Measurements from ENCODE around the gene GSTO2. TPM values are rescaled to one million over a fixed set of nuclear protein-coding genes. Genes with fewer than 3 reads are reported as not detected.

Gene GSTO2
- total and polyA plus RNA-seq, 2 experiments from 2014 or later, result 30.7 to 49.8 TPM

- Mint-ChIP-seq H3K36me3 (ENCODE audit: low read depth) (no peaks in the 10 kb centered on the region), H3K4me1 (peaks cover 46% of the 10 kb centered on the region), H3K27ac (no peak overlapping the region), H3K27me3 (ENCODE audit: insufficient read depth, low read depth, poor library complexity) (peaks cover 6% of the 10 kb centered on the region), H3K4me3 (peak overlapping the region; percentile 28; the same call in 2 of the 3 replicates), H3K9me3 (no peaks in the 10 kb centered on the region)
- Histone ChIP-seq H2AFZ (peak overlapping the region; percentile 15; the same call in 1 of the 2 replicates), H3K4me1 (ENCODE audit: insufficient read depth) (peaks cover 43% of the 10 kb centered on the region), H3K4me3 (no peak overlapping the region), H3F3A (replicated peaks; ENCODE audit: low read depth) (peaks cover 6% of the 10 kb centered on the region; the same call in 1 of the 2 replicates), H3K9me2 (ENCODE audit: insufficient read depth) (no peaks in the 10 kb centered on the region), H3K4me2 (no peak overlapping the region; the same call in 1 of the 2 replicates), H3K27me3 (ENCODE audit: insufficient read depth) (peaks cover 7% of the 10 kb centered on the region), H4K20me1 (replicated peaks; ENCODE audit: insufficient read depth) (no peaks in the 10 kb centered on the region; the same call in 1 of the 2 replicates), H3K27ac (ENCODE audit: low read depth) (no peak overlapping the region), H3K79me2 (replicated peaks; ENCODE audit: insufficient read depth) (peaks cover 26% of the 10 kb centered on the region), H3K36me3 (ENCODE audit: insufficient read depth) (no peaks in the 10 kb centered on the region)
- TF ChIP-seq STAT1 (IDR thresholded peaks at IDR 0.05; ENCODE audit: unreplicated experiment), result no peak
- TF ChIP-seq EZH2 (IDR thresholded peaks at IDR 0.05; ENCODE audit: low read depth, unreplicated experiment), result no peak
- DNase-seq (ENCODE audit: low spot score) (no peak), ATAC-seq (no peak)
Measured at GRCh38 chr10:104340111-104340526, 71.1 kb downstream of the GSTO2 start.

GRCh38 chr10:104340641-104341040, 71.7 kb downstream of the GSTO2 start:
- peaks cover 41% of the 10 kb centered on the region for H3K4me1 Mint-ChIP-seq

GRCh38 chr10:104342941-104343411, 74.0 kb downstream of the GSTO2 start:
- TF ChIP-seq ZNF114 (CRISPR knock-in tag; IDR thresholded peaks at IDR 0.05) (no peak), ZNF331 (CRISPR knock-in tag; IDR thresholded peaks at IDR 0.05; ENCODE audit: low read depth) (no peak), JUNB (IDR thresholded peaks at IDR 0.05; ENCODE audit: unreplicated experiment) (no peak), ETS1 (IDR thresholded peaks at IDR 0.05) (no peak), POLR2AphosphoS5 (IDR thresholded peaks at IDR 0.05; ENCODE audit: low read depth) (no peak), ZNF462 (CRISPR knock-in tag; IDR thresholded peaks at IDR 0.05) (no peak), CREB1 (CRISPR knock-in tag; IDR thresholded peaks at IDR 0.05; ENCODE audit: low read depth) (no peak)
- H3K27ac Mint-ChIP-seq, result no peak overlapping the region
- DNase-seq (ENCODE audit: low spot score), result no peak

More at GRCh38 chr10:104340641-104341040, 71.7 kb downstream of the GSTO2 start:
- Histone ChIP-seq H3K27ac (ENCODE audit: low read depth) (no peak overlapping the region), H3K79me2 (replicated peaks; ENCODE audit: insufficient read depth) (peaks cover 20% of the 10 kb centered on the region), H3F3A (replicated peaks; ENCODE audit: low read depth) (peaks cover 6% of the 10 kb centered on the region; the same call in 1 of the 2 replicates), H3K4me2 (no peak overlapping the region; the same call in 1 of the 2 replicates), H3K9me2 (ENCODE audit: insufficient read depth) (no peaks in the 10 kb centered on the region), H3K36me3 (ENCODE audit: insufficient read depth) (no peaks in the 10 kb centered on the region), H3K27me3 (ENCODE audit: insufficient read depth) (peaks cover 7% of the 10 kb centered on the region), H2AFZ (peak overlapping the region; percentile 15; the same call in 1 of the 2 replicates), H4K20me1 (replicated peaks; ENCODE audit: insufficient read depth) (no peaks in the 10 kb centered on the region; the same call in 1 of the 2 replicates), H3K4me3 (no peak overlapping the region), H3K4me1 (ENCODE audit: insufficient read depth) (peaks cover 38% of the 10 kb centered on the region)
- Mint-ChIP-seq H3K27ac (no peak overlapping the region), H3K4me3 (no peak overlapping the region; the same call in 2 of the 3 replicates), H3K9me3 (no peaks in the 10 kb centered on the region), H3K36me3 (ENCODE audit: low read depth) (no peaks in the 10 kb centered on the region), H3K27me3 (ENCODE audit: insufficient read depth, low read depth, poor library complexity) (peaks cover 6% of the 10 kb centered on the region)
- ATAC-seq, result no peak
- no peak for TF ChIP-seq POLR2AphosphoS5 (IDR thresholded peaks at IDR 0.05; ENCODE audit: low read depth)
- no peak for TF ChIP-seq EZH2phosphoT487 (IDR thresholded peaks at IDR 0.05; ENCODE audit: unreplicated experiment)
- no peak for TF ChIP-seq NANOG (IDR thresholded peaks at IDR 0.05; ENCODE audit: borderline replicate concordance)
- peak; percentile 37 for DNase-seq (ENCODE audit: low spot score)

More at GRCh38 chr10:104342941-104343411, 74.0 kb downstream of the GSTO2 start:
- no peaks in the 10 kb centered on the region for H3K36me3 ChIP-seq (ENCODE audit: insufficient read depth)
- no peaks in the 10 kb centered on the region for H3K36me3 Mint-ChIP-seq (ENCODE audit: low read depth)
- H3K79me2 ChIP-seq (replicated peaks; ENCODE audit: insufficient read depth), result no peaks in the 10 kb centered on the region
- no peak overlapping the region for H2AFZ ChIP-seq
- no peak overlapping the region for H3K27ac ChIP-seq (ENCODE audit: low read depth)
- peaks cover 27% of the 10 kb centered on the region for H3K4me1 Mint-ChIP-seq
- H3K4me3 ChIP-seq, result no peak overlapping the region
- no peak overlapping the region for H3K4me2 ChIP-seq
- H4K20me1 ChIP-seq (replicated peaks; ENCODE audit: insufficient read depth), result no peaks in the 10 kb centered on the region
- no peak overlapping the region for H3K4me3 Mint-ChIP-seq
- peaks cover 4% of the 10 kb centered on the region for H3K27me3 Mint-ChIP-seq (ENCODE audit: insufficient read depth, low read depth, poor library complexity)
- peaks cover 23% of the 10 kb centered on the region for H3K4me1 ChIP-seq (ENCODE audit: insufficient read depth)
- no peaks in the 10 kb centered on the region for H3K9me2 ChIP-seq (ENCODE audit: insufficient read depth)
- no peaks in the 10 kb centered on the region for H3F3A ChIP-seq (replicated peaks; ENCODE audit: low read depth)
- H3K27me3 ChIP-seq (ENCODE audit: insufficient read depth), result peaks cover 7% of the 10 kb centered on the region
- no peak for ATAC-seq
- H3K9me3 Mint-ChIP-seq, result no peaks in the 10 kb centered on the region
